Mesendoderm (in vitro differentiated cells): ENCODE results near the gene PSME1.

ENCODE experiments used
- DNase-seq: peaks from one replicate; pipeline ENCODE4 v3.0.0; 2013
- H2AK5ac ChIP-seq: 2 replicates; pipeline ENCODE4 v1.6.1; 2013; ENCODE audit warnings: low read length, inconsistent platforms
- H2BK120ac ChIP-seq: 2 replicates; pipeline ENCODE4 v1.6.1; 2013; ENCODE audit warnings: low read depth, mild to moderate bottlenecking, low read length, moderate library complexity, mixed read lengths
- H2BK15ac ChIP-seq: replicated peaks from 2 replicates; pipeline ENCODE4 v1.6.1; 2013; ENCODE audit warnings: low read depth, mild to moderate bottlenecking, moderate library complexity
- H2BK5ac ChIP-seq: 2 replicates; pipeline ENCODE4 v1.6.1; 2013; ENCODE audit warnings: low read length, inconsistent platforms
- H3K18ac ChIP-seq: 2 replicates; pipeline ENCODE4 v1.6.1; 2013; ENCODE audit warnings: mild to moderate bottlenecking, low read length, mixed read lengths
- H3K23ac ChIP-seq: one replicate; pipeline ENCODE4 v1.6.1; 2013; ENCODE audit warnings: low read length
- H3K27ac ChIP-seq: 2 replicates; pipeline ENCODE4 v1.5.1; 2013; ENCODE audit warnings: low read depth, mild to moderate bottlenecking, inconsistent platforms, low read length, moderate library complexity
- H3K27me3 ChIP-seq: 2 replicates; pipeline ENCODE4 v1.6.1; 2013; ENCODE audit warnings: low read length, control low read depth, mild to moderate bottlenecking, inconsistent platforms; ENCODE audit not compliant: insufficient read depth, poor library complexity
- H3K36me3 ChIP-seq: 2 replicates; pipeline ENCODE4 v1.6.1; 2013; ENCODE audit warnings: low read length, inconsistent platforms; ENCODE audit not compliant: control insufficient read depth, insufficient read depth
- H3K4ac ChIP-seq: one replicate; pipeline ENCODE4 v1.6.1; 2013; ENCODE audit warnings: low read depth, mild to moderate bottlenecking, low read length, moderate library complexity
- H3K4me1 ChIP-seq: 2 replicates; pipeline ENCODE4 v1.6.1; 2013; ENCODE audit warnings: low read depth, low read length, inconsistent platforms; ENCODE audit not compliant: control insufficient read depth
- H3K4me2 ChIP-seq: 2 replicates; pipeline ENCODE4 v1.6.1; 2013; ENCODE audit warnings: low read length
- H3K4me3 ChIP-seq: 2 replicates; pipeline ENCODE4 v1.5.1; 2013; ENCODE audit warnings: mild to moderate bottlenecking, low read length
- H3K56ac ChIP-seq: one replicate; pipeline ENCODE4 v1.6.1; 2013; ENCODE audit warnings: low read length
- H3K79me1 ChIP-seq: 2 replicates; pipeline ENCODE4 v1.6.1; 2013; ENCODE audit warnings: low read length, inconsistent platforms
- H3K79me2 ChIP-seq: 2 replicates; pipeline ENCODE4 v1.6.1; 2013; ENCODE audit warnings: mild to moderate bottlenecking, low read length; ENCODE audit not compliant: control insufficient read depth, insufficient read depth
- H3K9ac ChIP-seq: 2 replicates; pipeline ENCODE4 v1.6.1; 2013; ENCODE audit warnings: low read length, inconsistent platforms
- H4K5ac ChIP-seq: one replicate; pipeline ENCODE4 v1.6.1; 2013; ENCODE audit warnings: low read length
- H4K8ac ChIP-seq: one replicate; pipeline ENCODE4 v1.6.1; 2013; ENCODE audit warnings: low read depth, mild to moderate bottlenecking, control low read depth, low read length, moderate library complexity
- WGBS: extraction: QIAGEN DNeasy Blood & Tissue Kit; methylation state at CpG from one replicate; pipeline ENCODE4 v1.1.7; 2013; ENCODE audit warnings: low lambda C conversion rate, missing lambda C conversion rate; ENCODE audit not compliant: insufficient coverage; ENCODE audit errors: extremely low coverage; 5-methylcytosine and 5-hydroxymethylcytosine counted together

Gene PSME1

DNA sequence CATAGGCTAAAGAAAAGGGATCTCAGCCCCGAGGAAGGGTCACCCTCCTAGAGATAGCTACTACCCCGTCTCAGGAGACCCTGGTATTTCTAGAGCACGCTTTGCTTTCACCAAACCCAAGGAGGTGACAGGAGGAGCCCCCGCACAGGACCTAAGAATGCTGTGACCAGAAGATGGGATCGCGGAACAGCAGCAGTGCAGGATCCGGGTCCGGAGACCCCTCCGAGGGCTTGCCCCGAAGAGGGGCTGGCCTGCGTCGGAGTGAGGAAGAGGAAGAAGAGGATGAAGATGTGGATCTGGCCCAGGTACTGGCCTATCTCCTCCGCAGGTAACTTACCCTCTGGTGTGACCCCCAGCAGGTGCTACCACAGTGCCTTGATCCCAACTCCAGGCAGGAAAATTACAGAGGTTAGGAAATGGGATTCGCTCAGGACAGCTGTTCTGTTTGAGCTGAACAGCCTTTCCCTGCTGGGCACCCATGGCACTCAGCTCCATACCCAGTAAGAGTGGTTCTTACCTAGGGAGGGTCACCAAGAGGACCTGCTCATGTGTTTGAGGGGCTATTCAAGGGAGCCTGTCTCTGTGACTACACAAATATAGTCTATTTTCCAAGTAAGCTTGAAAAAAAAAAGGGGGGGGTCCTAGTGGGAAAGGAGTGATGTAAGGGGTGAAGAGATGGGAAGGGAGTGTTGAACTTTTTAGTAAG lies 20.4 kb upstream of the PSME1 start:
- Histone ChIP-seq H3K27ac (no peak overlapping the region), H3K18ac (peak overlapping the region; percentile 29), H3K4me1 (peaks cover 3% of the 10 kb centered on the region), H4K8ac (no peak overlapping the region), H3K9ac (peak overlapping the region; percentile 87), H3K79me2 (peaks cover 2% of the 10 kb centered on the region), H3K23ac (peak overlapping the region; percentile 35), H3K4me3 (peak overlapping the region; percentile 82), H2BK120ac (no peak overlapping the region), H3K4me2 (peak overlapping the region; percentile 89), H3K27me3 (no peaks in the 10 kb centered on the region), H2AK5ac (no peak overlapping the region), H3K79me1 (peaks cover 11% of the 10 kb centered on the region), H2BK15ac (no peak overlapping the region), H3K56ac (peak overlapping the region; percentile 89), H4K5ac (no peak overlapping the region), H3K4ac (no peak overlapping the region), H2BK5ac (no peak overlapping the region), H3K36me3 (no peaks in the 10 kb centered on the region)
- DNase-seq, result no peak
- WGBS, result no CpG with 5 or more reads among the region's 14 CpGs

DNA sequence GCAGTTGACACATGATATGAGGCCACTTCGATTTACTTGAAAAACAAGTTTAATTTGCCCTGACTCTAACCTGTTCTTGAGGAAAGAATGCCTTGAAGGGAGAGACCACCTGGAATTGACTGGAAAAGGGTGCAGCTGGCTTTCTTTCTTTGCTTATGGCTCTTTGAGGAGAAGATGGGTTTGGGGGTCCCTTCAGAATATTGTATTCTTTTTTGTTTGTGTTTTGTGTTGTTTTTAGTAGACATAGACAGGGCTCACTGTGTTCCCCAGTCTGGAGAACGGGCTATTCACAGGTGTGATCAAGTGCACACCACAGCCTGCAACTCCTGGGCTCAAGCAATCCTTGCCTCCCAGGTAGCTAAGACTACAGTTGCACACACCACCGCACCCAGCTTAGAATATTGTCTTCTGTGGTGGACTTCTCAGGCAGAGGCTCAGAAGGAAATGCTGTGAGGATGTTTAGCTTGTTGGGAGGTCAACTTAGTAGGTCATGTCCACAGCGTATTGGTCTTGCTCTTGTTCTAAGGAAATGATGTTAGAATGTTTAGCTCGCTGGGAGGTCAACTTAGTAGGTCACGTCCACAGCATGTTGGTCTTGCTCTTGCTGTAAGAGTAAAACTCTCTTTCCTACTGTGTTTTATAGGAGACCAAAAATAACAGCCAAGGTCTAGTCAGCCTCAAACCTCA lies 19.7 kb upstream of the PSME1 start:
- H3K18ac ChIP-seq, result no peak overlapping the region
- no CpG with 5 or more reads among the region's 6 CpGs for WGBS
- H3K79me2 ChIP-seq, result peaks cover 2% of the 10 kb centered on the region
- H3K4ac ChIP-seq, result no peak overlapping the region
- H3K27me3 ChIP-seq, result no peaks in the 10 kb centered on the region
- no peak overlapping the region for H2BK15ac ChIP-seq
- H3K36me3 ChIP-seq, result no peaks in the 10 kb centered on the region
- peaks cover 11% of the 10 kb centered on the region for H3K79me1 ChIP-seq
- no peak overlapping the region for H3K4me3 ChIP-seq
- H4K8ac ChIP-seq, result no peak overlapping the region
- H3K9ac ChIP-seq, result peak overlapping the region; percentile 87
- no peak overlapping the region for H2BK5ac ChIP-seq
- peak overlapping the region; percentile 89 for H3K56ac ChIP-seq
- no peak overlapping the region for H3K27ac ChIP-seq
- H3K23ac ChIP-seq, result no peak overlapping the region
- H2BK120ac ChIP-seq, result no peak overlapping the region
- no peak for DNase-seq
- no peak overlapping the region for H2AK5ac ChIP-seq
- H3K4me2 ChIP-seq, result no peak overlapping the region
- H3K4me1 ChIP-seq, result peaks cover 3% of the 10 kb centered on the region
- H4K5ac ChIP-seq, result no peak overlapping the region

DNA sequence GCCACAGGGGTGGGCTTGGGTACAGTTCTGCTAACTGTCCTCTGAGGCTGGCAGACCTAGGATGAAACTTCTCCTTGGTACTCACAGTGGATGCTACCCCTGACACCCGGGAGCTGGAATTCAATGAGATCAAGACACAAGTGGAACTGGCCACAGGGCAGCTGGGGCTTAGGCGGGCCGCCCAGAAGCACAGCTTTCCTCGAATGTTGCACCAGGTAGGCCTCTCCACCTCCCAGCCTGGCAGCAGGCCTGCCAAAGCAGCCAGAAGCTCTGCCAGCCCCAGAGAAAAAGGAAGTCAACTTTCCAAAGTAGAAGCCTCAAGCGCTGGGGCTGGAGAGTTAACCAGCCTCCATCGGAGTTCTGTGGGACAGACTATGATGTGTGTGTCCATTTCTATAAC lies 18.8 kb upstream of the PSME1 start:
- Histone ChIP-seq H3K79me2 (peaks cover 2% of the 10 kb centered on the region), H3K36me3 (no peaks in the 10 kb centered on the region), H3K27ac (no peak overlapping the region), H3K4me3 (no peak overlapping the region), H2BK120ac (no peak overlapping the region), H3K18ac (no peak overlapping the region), H2BK5ac (no peak overlapping the region), H3K23ac (no peak overlapping the region), H3K9ac (no peak overlapping the region), H2AK5ac (no peak overlapping the region), H3K27me3 (no peaks in the 10 kb centered on the region), H3K4me2 (no peak overlapping the region), H4K8ac (no peak overlapping the region), H3K4me1 (peaks cover 3% of the 10 kb centered on the region), H2BK15ac (no peak overlapping the region), H3K56ac (no peak overlapping the region), H3K4ac (no peak overlapping the region), H3K79me1 (peaks cover 11% of the 10 kb centered on the region), H4K5ac (no peak overlapping the region)
- no CpG with 5 or more reads among the region's 6 CpGs for WGBS
- DNase-seq, result no peak

DNA sequence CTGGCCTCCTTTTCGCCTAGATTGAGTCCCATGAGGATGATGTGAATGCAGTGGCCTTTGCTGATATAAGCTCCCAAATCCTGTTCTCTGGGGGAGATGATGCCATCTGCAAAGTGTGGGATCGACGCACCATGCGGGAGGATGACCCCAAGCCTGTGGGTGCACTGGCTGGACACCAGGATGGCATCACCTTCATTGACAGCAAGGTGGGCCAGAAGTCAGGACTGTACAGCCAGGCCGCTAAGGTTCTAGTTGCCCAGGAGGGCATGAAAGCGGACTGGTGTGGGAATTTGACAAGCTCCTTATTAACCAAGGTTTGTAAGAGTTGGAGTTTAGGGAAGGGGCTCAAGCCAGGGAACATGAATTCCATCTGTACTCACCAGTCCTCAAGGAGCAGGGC lies 16.3 kb upstream of the PSME1 start:
- no peak overlapping the region for H3K23ac ChIP-seq

DNA sequence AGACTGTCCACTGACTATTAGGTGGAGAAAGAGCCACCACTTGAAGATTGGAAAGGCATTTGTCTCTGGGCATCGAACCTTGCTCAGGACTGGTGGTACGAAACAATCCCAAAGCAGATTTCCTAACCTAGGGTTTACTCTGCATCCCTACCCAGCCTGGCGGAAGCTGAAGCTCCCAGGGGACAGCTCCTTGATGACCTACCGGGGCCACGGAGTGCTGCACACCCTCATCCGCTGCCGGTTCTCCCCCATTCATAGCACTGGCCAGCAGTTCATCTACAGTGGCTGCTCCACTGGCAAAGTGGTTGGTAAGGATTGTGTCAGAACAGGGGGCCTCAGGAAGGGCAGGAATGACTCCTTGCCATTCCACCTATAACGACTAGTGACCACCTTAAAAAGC lies 14.8 kb upstream of the PSME1 start:
- no peak overlapping the region for H3K4me2 ChIP-seq
- no CpG with 5 or more reads among the region's 8 CpGs for WGBS

More for the DNA sequence above, 16.3 kb upstream of the PSME1 start:
- no peak overlapping the region for H3K4me3 ChIP-seq
- no peaks in the 10 kb centered on the region for H3K27me3 ChIP-seq
- no CpG with 5 or more reads among the region's 6 CpGs for WGBS
- H3K56ac ChIP-seq, result no peak overlapping the region
- no peak overlapping the region for H3K4ac ChIP-seq
- no peak overlapping the region for H2BK15ac ChIP-seq
- no peak overlapping the region for H4K8ac ChIP-seq
- peaks cover 3% of the 10 kb centered on the region for H3K4me1 ChIP-seq
- H3K9ac ChIP-seq, result no peak overlapping the region
- no peak overlapping the region for H2AK5ac ChIP-seq
- no peak overlapping the region for H2BK5ac ChIP-seq
- no peak overlapping the region for H3K4me2 ChIP-seq
- H4K5ac ChIP-seq, result no peak overlapping the region
- no peak for DNase-seq
- peaks cover 1% of the 10 kb centered on the region for H3K36me3 ChIP-seq
- no peak overlapping the region for H3K18ac ChIP-seq
- no peak overlapping the region for H3K27ac ChIP-seq
- H3K79me1 ChIP-seq, result peaks cover 11% of the 10 kb centered on the region
- no peak overlapping the region for H2BK120ac ChIP-seq
- peaks cover 2% of the 10 kb centered on the region for H3K79me2 ChIP-seq

More for the DNA sequence above, 14.8 kb upstream of the PSME1 start:
- Histone ChIP-seq H3K36me3 (peaks cover 1% of the 10 kb centered on the region), H3K27ac (no peak overlapping the region), H4K5ac (no peak overlapping the region), H3K18ac (no peak overlapping the region), H3K4me3 (no peak overlapping the region), H2BK120ac (no peak overlapping the region), H3K79me1 (peaks cover 5% of the 10 kb centered on the region), H3K4me1 (no peaks in the 10 kb centered on the region), H3K9ac (no peak overlapping the region), H3K27me3 (no peaks in the 10 kb centered on the region), H2AK5ac (no peak overlapping the region), H3K56ac (no peak overlapping the region), H3K4ac (no peak overlapping the region), H2BK15ac (no peak overlapping the region), H3K23ac (no peak overlapping the region), H2BK5ac (no peak overlapping the region), H4K8ac (no peak overlapping the region), H3K79me2 (no peaks in the 10 kb centered on the region)
- no peak for DNase-seq
